NCI-H128 (cell line): ENCODE results near the gene TMEM158.

Experiments used
- DNase-seq: peaks from one replicate; lab custom pipeline; 2025; ENCODE audit not compliant: unreplicated experiment; lab: John Stamatoyannopoulos, UW

The TMEM158 gene

DNA sequence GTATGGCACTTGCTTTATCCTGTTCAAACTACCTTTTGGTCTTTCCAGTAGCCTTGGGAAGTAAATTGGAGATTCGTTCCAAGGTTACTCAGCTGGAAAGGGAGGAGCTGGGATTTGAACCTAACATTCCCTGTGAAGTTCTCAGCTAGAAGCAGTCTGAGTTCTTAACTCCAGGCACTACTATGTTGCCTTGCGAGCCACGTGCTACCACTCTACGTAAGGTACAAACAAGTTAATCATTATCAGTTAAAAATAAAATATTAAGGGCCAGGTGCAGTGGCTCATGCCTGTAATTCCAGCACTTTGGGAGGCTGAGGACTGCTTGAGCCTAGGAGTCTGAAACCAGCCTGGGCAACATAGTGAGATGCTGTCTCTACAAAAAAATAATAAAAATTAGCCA is 49.2 kb downstream of the TMEM158 start:
- DNase-seq: no peak
